HG02885 (cell line): ENCODE results near the gene JMJD6.
"Not testable (repeated sequence)": the region's sequence is repeated elsewhere in the genome, so short reads cannot be mapped to it uniquely, and the experiment has no call there.

Experiments
- ATAC-seq: cut with Tn5 transposase; IDR thresholded peaks from one replicate; pipeline ENCODE4 v1.9.1; 2021; ENCODE audit warnings: mild to moderate bottlenecking; ENCODE audit not compliant: unreplicated experiment, poor library complexity

The JMJD6 gene

DNA sequence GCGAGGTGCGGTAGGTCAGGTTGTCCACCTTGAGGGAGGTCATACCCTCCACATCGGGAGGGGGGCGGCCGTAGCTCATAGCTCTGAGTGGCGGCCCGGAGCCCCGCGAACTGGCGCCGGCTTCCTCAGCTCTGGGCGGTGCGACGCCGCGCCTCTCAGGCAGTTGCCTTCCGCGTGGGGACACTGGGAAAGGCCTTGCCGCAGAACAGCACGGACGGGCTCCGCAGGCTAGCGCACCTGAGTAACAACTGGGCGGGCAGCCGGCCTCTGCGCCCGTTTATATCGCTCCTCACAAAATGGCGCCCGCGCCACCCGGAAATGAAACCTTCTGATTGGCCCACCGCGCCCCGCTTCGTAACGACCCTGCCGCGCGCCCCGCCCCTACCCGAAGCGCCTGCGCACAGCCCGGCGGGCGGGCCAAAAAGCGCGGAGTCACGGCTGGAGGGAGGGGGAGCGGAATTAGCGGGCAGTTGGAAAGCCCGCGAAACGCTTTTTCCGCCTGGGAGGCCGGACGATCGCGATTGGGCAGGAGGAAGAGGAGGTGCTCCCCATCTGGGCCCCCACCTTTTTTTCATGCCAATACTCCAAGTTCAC, 10.8 kb upstream of the JMJD6 start, which contains the start of gene SRSF2:
SRSF2 (minus strand) TSS at position 250 of the 594 bp plus-strand sequence; CDS start at position 79, 171 bp downstream.
- ATAC-seq = peak; percentile 75

GRCh38 chr17:76736349-76737081, 10.1 kb upstream of the JMJD6 start:
- ATAC-seq = peak; percentile 11

DNA sequence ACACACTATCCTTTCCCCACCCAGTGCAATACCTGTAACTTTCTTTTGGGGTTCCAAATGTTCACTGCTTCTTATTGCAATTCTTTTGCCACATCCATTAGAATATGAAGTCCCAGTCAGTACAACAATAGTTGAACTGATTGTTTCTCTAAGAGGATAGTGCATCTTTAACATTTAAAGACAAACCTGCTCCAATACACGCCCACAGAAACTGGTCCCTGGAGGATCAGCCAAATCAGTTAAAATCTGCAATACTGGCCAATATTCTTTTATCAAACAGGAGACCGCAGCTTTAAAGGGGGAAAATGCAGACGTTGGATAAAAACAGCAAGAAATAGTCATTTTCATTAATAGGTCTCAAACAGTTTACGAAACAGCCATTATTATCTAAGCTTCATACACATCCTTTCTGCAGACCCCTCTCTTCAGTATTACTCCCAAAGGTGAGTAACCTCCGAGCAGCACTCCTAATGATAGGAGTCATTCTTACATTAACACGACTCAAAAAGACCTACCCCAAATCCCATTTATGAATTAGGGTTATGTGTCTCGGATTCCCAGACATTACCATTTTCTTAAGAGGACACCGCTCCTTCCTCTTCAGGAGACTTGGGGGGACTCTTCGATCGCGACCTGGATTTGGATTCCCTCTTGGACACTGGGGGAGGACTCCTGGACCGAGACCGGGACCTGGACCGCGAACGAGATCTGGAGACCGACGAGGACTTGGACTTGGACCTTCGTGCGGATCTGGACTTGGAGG, 9.4 kb upstream of the JMJD6 start:
- no peak for ATAC-seq

DNA sequence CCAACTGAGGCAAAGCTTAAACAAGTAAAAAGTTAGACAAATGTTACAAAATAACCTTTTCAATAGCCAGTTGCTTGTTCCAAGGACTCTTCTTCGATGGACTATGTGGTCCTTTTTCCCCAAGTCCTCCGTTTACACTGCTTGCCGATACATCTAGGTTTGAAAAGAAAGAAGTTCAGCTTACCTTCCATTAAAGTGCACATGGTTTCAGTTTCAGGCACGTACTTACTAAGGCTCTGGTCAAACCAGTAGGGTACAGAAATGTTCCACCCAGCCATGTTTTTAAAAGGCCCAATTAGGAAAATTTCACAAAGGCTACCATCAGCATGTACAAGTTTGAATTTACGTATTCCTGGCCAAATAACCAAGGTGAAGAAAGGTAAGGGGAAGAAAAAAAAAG, 8.6 kb upstream of the JMJD6 start:
- no peak for ATAC-seq

- ATAC-seq = no peak
Measured at GRCh38 chr17:76734080-76734840, 7.9 kb upstream of the JMJD6 start.

DNA sequence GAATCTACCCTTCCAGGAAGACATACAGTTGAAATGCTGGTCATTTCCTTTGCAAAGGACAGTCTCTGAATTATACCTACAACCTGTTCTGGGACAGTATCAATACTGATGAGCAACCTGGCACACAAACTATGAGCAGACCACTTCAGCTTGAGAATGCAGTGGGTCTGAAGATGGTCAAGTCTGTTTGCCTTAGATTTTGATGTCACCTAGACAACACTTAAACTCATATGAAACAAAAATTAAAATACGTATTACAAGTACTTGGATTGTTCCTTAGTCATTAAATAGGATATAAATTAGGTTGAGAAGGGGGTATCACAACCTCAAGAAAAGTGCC, 7.2 kb upstream of the JMJD6 start:
- no peak for ATAC-seq

DNA sequence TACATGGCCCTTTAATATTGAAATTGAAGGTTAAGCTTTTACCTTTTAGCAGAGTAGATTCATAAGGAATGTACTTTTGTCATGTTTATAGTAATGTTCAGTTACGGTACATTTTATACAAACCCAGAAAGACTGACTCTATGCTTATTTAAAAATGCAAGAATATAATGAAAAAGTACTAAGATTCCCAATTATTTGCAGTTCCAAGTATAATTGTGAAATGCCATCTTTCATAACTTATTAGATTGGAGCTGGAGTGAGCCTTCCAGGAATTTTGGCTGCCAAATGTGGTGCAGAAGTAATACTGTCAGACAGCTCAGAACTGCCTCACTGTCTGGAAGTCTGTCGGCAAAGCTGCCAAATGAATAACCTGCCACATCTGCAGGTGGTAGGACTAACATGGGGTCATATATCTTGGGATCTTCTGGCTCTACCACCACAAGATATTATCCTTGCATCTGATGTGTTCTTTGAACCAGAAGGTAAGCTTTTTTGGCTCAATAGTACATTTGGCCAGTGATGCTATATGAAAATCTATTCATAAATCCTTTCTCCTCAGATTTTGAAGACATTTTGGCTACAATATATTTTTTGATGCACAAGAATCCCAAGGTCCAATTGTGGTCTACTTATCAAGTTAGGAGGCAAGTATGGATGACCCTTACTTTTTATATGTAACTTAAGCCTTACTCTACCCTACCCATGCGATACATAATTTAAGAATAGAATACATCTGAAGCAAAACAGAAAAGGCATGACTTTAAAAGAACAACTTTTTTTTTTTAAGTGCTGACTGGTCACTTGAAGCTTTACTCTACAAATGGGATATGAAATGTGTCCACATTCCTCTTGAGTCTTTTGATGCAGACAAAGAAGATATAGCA, 6.6 kb upstream of the JMJD6 start:
- ATAC-seq = no peak

DNA sequence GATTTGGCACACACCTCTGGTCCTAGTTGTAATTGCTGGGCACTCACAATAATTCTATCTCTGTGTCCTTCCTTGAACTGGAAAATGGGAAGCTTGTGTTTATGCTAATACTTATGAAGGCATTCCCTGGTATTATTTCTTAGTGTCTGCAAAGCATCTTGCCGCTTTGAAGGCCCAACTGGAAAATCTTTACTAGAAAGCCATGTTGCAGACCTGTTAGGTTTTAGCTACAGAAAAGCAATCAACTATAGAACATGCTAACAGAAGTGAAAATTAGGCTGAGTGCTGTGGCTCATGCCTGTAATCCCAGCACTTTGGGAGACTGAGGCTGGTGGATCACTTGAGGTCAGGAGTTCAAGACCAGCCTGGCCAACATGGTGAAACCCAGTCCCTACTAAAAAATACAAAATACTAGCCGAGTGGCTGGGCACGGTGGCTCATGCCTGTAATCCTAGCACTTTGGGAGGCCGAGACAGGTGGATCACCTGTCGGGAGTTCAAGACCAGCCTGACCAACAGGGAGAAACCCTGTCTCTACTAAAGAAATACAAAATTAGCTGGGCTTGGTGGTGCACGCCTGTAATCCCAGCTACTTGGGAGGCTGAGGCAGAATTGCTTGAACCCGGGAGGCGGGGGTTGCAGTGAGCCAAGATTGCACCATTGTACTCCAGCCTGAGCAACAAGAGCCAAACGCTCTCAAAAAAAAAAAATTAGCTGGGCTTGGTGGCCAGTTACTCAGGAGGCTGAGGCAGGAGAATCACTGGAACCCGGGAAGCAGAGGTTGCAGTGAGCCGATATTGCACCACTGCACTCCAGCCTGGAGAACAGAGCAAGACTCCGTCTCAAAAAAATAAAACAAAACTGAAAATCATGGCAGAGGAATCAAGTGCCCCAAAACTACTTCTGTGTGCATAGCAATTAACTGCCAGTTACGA, 5.7 kb upstream of the JMJD6 start:
- ATAC-seq = not testable (repeated sequence)

DNA sequence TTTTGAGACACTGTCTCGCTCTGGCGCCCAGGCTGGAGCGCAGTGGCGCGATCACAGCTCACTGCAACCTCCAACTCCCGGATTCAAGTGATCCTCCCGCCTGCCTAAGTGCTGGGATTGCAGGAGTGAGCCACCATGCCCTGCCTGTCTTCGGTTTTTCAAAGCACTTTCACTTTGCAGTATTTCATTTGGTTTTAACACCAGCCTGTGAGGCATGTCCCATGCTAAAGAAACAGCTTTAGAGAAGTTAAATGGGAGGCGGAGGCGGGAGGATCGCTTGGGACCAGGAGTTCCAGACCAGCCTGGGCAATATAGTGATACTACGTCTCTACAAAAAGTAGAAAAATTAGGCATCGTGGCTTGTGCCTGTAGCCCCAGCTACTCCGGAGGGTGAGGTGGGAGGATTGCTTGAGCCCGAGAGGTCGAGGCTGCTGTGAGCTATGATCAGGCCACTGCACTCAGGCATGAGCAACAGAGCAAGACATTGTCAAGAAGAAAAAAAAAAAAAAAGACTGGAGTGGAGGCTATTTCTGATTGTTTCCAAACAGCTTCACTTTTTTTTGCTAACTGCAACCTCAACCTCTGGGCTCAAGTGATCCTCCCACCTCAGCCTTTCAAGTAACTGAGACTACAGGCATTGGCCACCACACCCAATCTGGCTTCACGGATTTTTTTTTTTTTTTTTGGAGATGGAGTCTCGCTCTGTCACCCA, 1.5 kb upstream of the JMJD6 start:
- ATAC-seq = no peak

- ATAC-seq = peak; percentile 43
Measured at GRCh38 chr17:76726776-76727718, 641 bp upstream of the JMJD6 start, which contains the start of gene METTL23. TSS of gene METTL23 (plus strand) at chr17:76726839. CDS start at chr17:76729711, 2,872 bp downstream.

- peak; percentile 21 for ATAC-seq
Measured at GRCh38 chr17:76725580-76726230, 701 bp downstream of the JMJD6 start.

DNA sequence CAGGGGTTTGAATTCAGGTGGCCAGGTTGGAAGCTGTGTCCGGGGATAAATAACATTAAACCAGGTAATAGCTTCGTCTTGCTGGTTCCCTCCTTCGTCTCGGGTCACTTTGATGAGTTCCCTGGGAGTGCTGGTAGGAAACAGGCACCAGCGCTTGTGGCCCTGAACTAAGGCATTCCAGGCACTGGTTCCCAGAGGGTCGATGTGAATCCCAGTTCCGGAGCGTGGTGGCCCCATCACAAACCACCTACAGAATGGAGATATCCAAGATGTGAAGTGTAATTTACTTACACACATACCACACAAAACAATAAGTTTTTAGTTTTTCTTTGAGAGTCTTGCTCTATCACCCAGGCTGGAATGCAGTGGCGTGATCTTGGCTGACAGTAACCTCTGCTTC, 2.6 kb downstream of the JMJD6 start:
- ATAC-seq = no peak

GRCh38 chr17:76722977-76723376, 3.4 kb downstream of the JMJD6 start:
- not testable (repeated sequence) for ATAC-seq

GRCh38 chr17:76722279-76722678, 4.1 kb downstream of the JMJD6 start:
- ATAC-seq = no peak

DNA sequence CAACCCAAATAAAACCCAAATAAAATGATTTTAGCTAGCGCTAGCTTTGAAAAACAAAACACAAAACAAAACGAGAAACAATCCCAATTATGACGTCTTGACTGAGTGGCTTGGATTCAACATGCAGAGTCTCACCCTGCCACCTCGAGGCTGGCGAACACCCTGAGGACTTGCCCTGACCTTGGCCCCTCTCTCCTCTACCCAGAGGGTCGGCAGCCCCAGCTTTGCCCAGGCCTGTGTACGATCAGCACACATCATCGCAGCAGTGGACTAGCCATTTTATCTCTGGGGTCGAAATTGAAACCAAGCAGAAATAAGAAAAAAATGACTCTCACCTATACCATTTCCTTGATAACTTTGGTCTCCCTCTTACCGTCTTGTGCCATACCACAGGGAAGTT, 4.9 kb downstream of the JMJD6 start:
- ATAC-seq = no peak

- ATAC-seq = no peak
Measured at GRCh38 chr17:76720941-76721340, 5.5 kb downstream of the JMJD6 start.
